HG03060 (cell line): ENCODE measurements around the gene CELF1.
A peak's percentile ranks its signal among the peaks of the same experiment; 100 is the strongest.

Source experiments
- ATAC-seq: cut with Tn5 transposase; IDR thresholded peaks from one replicate; pipeline ENCODE4 v1.9.1; 2021; ENCODE audit warnings: low read depth, moderate number of reproducible peaks; ENCODE audit not compliant: unreplicated experiment

CELF1 gene

DNA sequence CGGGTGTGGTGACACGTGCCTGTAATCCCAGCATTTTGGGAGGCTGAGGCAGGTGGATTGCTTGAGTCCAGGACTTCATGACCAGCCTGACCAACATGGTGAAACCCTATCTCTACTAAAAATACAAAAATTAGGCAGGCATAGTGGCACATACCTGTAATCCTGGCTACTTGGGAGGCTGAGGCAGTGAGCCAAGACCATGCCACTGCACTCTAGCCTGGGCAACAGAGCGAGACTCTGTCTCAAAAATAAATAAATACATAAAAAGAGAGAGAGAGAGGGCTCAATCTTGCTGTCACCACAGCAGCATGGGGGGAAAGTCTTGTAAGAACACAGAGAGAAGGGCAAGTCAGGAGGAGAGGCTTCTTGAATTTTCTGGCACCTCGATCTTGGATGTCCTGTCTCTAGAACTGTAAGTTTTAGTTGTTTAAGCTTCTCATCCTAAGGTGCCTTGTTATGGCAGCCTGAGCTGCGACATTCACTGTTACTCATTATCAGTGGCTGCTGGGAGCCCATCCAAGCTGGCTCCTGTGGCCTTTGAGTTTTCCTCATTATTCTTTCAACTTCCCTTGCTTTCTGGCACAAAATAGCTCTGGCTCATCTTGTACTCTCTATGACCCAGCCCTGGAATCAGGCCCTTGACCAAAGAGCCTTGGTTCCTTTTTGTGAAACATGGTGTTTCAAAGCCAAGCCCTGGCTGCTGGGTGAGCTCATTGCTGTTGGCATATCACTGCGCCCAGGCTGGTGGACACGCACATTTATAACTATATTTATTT, 118.7 kb downstream of the CELF1 start:
- no peak for ATAC-seq

DNA sequence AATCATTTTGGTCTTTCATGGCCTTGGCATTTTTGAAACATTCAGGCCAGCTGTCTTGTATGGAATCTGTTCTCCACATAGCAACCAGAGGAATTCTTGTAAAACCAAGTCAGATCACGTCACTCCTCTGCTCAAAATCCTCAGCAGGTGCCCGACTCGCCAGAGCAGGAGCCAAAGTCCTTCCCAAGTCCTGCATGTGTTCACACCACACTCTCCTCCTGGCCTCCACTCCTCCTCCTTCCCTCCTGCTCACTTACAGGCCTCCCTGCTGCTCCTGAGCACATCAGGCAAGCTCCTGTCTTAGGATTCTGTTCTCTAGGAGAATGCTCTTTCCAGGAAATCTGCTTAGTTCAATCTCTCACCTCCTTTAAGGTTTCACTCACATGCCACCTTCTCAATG, 119.8 kb downstream of the CELF1 start:
- no peak for ATAC-seq

DNA sequence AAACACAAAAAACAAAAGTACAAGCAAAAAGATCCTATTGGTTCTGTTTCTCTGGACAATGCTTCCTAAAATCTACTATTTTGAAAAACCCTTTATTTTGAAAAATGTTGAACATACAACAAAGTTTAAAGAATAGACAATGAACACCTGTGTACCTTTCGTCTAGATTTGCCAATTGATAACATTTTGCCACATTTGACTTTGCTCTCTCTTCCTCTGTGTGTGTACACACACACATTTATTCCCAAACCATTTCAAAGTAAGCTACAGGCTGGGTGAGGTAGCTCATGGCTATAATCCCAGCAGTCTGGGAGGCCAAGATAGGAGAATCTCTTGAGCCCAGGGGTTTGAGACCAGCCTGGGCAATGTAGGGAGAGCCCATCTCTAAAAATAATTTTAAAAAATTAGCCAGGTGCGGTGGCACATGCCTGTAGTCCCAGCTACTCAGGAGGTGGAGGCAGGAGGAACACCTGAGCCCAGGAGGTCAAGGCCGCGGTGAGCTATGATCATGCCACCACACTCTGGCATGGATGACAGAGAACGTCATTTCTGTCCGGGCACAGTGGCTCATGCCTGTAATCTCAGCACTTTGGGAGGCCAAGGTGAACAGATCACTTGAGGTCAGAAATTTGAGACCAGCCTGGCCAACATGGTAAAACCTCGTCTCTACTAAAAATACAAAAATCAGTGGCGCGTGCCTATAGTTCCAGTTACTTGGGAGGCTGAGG, 121.4 kb downstream of the CELF1 start:
- no peak for ATAC-seq

DNA sequence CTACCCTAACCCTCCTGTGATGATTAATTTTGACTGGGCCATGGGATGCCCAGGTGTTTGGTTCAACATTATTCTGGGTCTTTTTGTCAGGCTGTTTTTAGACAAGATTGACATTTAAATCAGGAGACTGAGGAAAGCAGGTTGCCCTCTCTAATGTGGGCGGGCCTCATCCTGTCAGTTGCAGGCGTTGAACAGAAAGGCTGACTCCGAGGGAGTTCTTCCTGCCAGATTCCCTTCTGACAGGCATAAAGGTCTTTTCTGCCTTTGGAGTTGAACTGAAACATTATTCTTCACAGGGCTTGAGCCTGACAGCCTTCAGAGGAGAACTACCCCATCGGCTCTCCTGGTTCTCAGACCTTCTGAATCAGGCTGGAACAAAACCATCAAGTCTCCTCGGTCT, 122.4 kb downstream of the CELF1 start:
- no peak for ATAC-seq

DNA sequence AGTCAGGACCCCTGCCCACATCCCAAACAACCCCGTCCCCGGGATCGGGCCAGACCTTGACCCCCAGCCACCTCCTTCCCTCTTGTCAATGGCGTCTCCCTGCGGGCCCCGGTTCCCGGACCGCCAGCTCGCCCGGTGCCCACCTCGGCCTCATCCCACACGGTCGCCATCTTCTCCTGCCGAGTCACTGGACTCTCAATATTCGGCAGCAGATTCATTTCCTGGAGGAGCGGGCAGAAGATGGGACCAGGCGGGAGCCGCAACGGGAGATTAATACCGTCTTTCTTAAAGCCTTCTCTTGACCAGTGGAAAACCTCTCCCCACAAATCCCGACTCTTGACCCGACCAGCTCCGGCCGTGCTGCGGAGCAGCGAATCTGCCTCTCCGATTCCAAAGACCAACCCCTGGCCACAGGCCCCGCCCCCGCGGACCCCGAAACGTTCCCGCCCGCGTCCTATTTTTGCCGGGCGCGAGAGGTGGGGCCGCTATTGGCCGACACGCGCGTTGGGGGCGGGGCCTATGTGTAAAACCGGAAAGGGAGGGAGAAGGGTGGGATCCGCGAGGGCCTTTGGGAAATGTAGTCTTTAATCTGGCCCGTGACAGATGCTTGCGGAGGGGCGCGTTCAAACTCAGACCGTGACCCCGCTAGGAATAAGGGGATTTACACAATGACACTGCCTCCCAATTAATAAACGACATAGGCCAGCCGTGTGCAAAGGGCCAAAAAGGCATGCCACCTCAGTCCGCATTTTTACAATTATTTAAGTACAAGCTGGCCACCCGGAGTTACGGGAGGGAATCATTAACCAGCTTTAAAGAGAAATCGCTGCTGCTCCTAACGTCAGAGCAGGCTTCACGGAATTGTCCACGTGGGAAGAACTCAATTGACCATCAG, 126.6 kb downstream of the CELF1 start, which contains the start of gene PSMC3:
Gene PSMC3 (minus strand): TSS at position 378 of the 895 bp plus-strand sequence. CDS start 160 bp downstream, at position 218.
- peak; percentile 79 for ATAC-seq

DNA sequence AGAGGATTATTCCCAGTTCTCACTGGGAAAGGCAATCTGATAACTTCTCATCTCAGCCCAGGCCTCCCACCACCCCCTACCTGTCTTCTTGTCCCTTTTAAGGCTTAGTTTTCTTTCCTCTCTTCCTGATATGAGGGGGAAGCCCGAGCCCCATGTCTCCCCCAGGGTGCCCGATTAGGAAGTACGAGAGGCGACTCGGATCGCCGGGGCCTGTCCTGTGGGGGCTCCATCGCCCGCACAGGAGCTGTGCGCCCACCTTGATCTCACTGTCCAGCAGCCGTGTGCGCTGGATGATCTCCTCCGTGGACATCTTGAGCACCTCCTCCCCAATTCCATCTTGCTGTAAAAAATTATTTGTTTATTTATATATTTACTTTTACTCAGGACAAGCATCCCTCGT, 127.3 kb downstream of the CELF1 start:
- no peak for ATAC-seq

DNA sequence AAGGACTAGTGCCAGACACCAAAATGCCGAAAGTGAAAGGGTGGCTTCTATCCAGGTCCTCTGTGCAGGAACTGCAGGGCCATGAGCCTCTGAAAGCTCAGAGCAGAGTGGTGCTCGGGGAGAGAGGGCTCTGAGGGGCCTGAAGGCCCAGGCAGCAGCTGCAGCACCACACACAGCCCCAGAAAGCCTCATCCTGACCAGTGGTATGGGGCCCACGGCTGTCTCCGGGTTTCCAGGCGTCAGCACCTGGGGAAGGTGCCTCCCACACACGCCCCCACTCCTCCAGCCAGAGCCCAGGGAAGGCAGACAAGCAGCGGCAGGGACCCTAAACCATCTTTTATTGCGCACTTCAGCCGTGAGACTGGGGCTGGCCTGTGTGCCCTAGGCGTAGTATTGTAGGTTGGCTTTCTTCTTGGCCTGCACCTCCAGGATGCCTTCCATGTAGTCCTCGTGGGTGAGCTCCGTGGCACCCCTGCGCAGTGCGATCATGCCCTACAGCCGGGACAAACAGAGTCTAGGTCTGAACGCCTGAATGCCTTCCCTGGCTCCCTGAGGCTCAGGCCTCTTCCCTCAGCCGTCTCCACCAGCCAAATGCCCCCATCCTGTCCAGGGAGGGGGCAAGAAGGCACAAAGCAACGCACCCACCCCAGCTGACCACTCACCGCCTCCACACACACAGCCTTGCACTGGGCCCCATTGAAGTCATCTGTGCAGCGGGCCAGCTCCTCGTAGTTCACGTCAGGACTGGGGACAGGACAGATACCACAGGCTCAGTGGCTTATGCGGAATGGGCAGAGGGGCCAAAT, 134.3 kb downstream of the CELF1 start:
- no peak for ATAC-seq

DNA sequence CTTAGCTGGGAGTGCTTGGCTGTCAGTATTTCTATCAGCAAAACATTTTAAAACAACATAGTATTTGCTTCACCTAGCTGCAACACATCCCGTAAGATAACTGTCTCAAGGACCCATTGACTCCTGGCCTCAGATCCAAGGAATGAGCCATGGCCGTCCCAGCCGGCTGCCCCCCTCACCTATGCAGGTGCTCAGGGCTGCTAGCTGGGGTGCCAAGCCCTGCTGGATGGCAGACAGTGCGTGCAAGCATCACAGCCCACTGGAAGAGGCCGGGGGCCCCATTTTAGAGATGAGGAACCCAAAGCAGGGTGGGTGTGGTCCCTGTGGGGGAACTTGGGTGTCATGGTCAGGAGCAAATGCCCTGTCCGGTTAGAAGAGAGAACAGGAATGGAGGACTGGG, 135.2 kb downstream of the CELF1 start:
- ATAC-seq = no peak

DNA sequence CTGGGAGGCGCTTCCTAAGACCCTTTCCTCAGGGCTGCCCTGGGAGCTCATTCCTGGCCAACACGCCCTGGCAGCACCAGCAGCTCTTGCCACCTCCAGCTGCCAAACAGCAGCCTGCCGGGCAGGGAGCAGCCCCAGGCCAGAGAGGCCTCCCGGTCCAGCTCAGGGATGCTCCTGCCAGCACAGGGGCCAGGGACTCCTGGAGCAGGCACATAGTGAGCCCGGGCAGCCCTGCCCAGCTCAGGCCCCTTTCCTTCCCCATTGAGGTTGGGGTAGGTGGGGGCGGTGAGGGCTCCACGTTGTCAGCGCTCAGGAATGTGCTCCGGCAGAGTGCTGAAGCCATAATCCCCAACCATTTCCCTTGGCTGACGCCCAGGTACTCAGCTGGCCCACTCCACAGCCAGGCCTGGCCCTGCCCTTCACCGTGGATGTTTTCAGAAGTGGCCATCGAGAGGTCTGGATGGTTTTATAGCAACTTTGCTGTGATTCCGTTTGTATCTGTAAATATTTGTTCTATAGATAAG, 136.9 kb downstream of the CELF1 start:
- no peak for ATAC-seq
